GM18951 (cell line): ENCODE results near the gene VAMP2.
A peak's percentile ranks its signal among the peaks of the same experiment; 100 is the strongest.

Source experiments
- POLR2A ChIP-seq: IDR thresholded peaks from 4 replicates; pipeline ENCODE4 v1.6.1; 2011; ENCODE audit warnings: mild to moderate bottlenecking; ENCODE audit not compliant: insufficient read length, insufficient read depth; ENCODE audit errors: extremely low read depth
- in situ Hi-C: fragments of 300-500 bp; cut with MboI; formaldehyde crosslinking; loops from one replicate; pipeline ENCODE4 v1.12.0; 2022; ENCODE audit warnings: low sequenced_read_pairs, mixed read lengths, inconsistent platforms; ENCODE audit not compliant: unreplicated experiment

Gene VAMP2

GRCh38 chr17:8166731-8167130, 4.0 kb upstream of the VAMP2 start:
- in situ Hi-C loops: no loop called here
- TF ChIP-seq POLR2A: no peak

- in situ Hi-C loops: no loop called here
- no peak for TF ChIP-seq POLR2A
Measured at GRCh38 chr17:8164815-8165131, 2.0 kb upstream of the VAMP2 start.

GRCh38 chr17:8163978-8164814, 1.4 kb upstream of the VAMP2 start:
- TF ChIP-seq POLR2A: no peak
- in situ Hi-C loops: no loop called here

GRCh38 chr17:8162997-8163977, 539 bp upstream of the VAMP2 start:
- TF ChIP-seq POLR2A: no peak
- in situ Hi-C loops: no loop called here

- in situ Hi-C loops: no loop called here
Measured at GRCh38 chr17:8161289-8162232, 1.2 kb downstream of the VAMP2 start.

GRCh38 chr17:8160741-8161221, 2.0 kb downstream of the VAMP2 start:
- in situ Hi-C loops: no loop called here
- TF ChIP-seq POLR2A: no peak

More at GRCh38 chr17:8161289-8162232, 1.2 kb downstream of the VAMP2 start:
- no peak for TF ChIP-seq POLR2A

- no peak for TF ChIP-seq POLR2A
- in situ Hi-C loops: no loop called here
Measured at GRCh38 chr17:8160224-8160577, 2.5 kb downstream of the VAMP2 start.

- in situ Hi-C loops: no loop called here
- no peak for TF ChIP-seq POLR2A
Measured at GRCh38 chr17:8159459-8160223, 3.1 kb downstream of the VAMP2 start.

- in situ Hi-C loops: no loop called here
- no peak for TF ChIP-seq POLR2A
Measured at GRCh38 chr17:8159032-8159400, 3.7 kb downstream of the VAMP2 start.

GRCh38 chr17:8158267-8159031, 4.3 kb downstream of the VAMP2 start:
- in situ Hi-C loops: no loop called here

GRCh38 chr17:8156246-8156992, 6.3 kb downstream of the VAMP2 start:
- TF ChIP-seq POLR2A: peak; percentile 63
- in situ Hi-C loops: no loop called here

More at GRCh38 chr17:8158267-8159031, 4.3 kb downstream of the VAMP2 start:
- TF ChIP-seq POLR2A: no peak
